ENCODE data around the gene PSMD7. TPM values are rescaled to one million over a fixed set of nuclear protein-coding genes. Genes with fewer than 3 reads are reported as not detected.

The PSMD7 gene
- total RNA-seq, 1 experiment from 2014 or later: 109 TPM

GRCh38 chr16:74277974-74278373 lies 18.6 kb upstream of the PSMD7 start:
- ChIA-PET RAD21 (ENCODE audit: low non-redundant PET in 1 of 2, low total read pairs in 2 of 2, uncharacterized antibody in 2 of 2, unreplicated experiment in 2 of 2) (no interaction called here), CTCF (no interaction called here), POLR2A (no interaction called here)
- Histone ChIP-seq H3K4me3 (replicated peaks in 1 of 2; ENCODE audit: low read depth in 1 of 2, low read length in 2 of 2) (no peak overlapping the region), H4K20me1 (ENCODE audit: insufficient read depth) (no peaks in the 10 kb centered on the region), H3K36me3 (ENCODE audit: control insufficient read depth in 1 of 2, insufficient read depth in 2 of 2, low read length in 2 of 2) (no peaks in the 10 kb centered on the region), H3K27ac (ENCODE audit: low read depth, low read length) (no peak overlapping the region), H3K79me2 (ENCODE audit: insufficient read depth, low read length) (no peaks in the 10 kb centered on the region), H3K9ac (ENCODE audit: low read length) (no peak overlapping the region), H2AFZ (ENCODE audit: low read depth, low read length, poor library complexity, severe bottlenecking) (no peak overlapping the region), H3K4me2 (ENCODE audit: low read length) (no peak overlapping the region), H3K9me3 (ENCODE audit: control insufficient read depth in 1 of 2, insufficient read depth in 1 of 2, low read depth in 1 of 2, low read length in 2 of 2) (no peaks in the 10 kb centered on the region), H3K27me3 (ENCODE audit: insufficient read depth, low read length) (peaks cover 26% of the 10 kb centered on the region), H3K9me2 (ENCODE audit: insufficient read depth) (no peaks in the 10 kb centered on the region), H3K4me1 (ENCODE audit: control insufficient read depth in 1 of 2, insufficient read depth in 2 of 2, low read length in 2 of 2) (peaks cover 0 to 2% of the 10 kb centered on the region in 2 experiments; a peak in 1 of 4 replicates)
- TF ChIP-seq, protein P1, sequence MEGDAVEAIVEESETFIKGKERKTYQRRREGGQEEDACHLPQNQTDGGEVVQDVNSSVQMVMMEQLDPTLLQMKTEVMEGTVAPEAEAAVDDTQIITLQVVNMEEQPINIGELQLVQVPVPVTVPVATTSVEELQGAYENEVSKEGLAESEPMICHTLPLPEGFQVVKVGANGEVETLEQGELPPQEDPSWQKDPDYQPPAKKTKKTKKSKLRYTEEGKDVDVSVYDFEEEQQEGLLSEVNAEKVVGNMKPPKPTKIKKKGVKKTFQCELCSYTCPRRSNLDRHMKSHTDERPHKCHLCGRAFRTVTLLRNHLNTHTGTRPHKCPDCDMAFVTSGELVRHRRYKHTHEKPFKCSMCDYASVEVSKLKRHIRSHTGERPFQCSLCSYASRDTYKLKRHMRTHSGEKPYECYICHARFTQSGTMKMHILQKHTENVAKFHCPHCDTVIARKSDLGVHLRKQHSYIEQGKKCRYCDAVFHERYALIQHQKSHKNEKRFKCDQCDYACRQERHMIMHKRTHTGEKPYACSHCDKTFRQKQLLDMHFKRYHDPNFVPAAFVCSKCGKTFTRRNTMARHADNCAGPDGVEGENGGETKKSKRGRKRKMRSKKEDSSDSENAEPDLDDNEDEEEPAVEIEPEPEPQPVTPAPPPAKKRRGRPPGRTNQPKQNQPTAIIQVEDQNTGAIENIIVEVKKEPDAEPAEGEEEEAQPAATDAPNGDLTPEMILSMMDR (IDR thresholded peaks at IDR 0.05 in 2 of 3, conservative IDR thresholded peaks at IDR 0.05 in 1 of 3; ENCODE audit: borderline replicate concordance in 1 of 3, insufficient read depth in 1 of 3, low read depth in 2 of 3, low read length in 2 of 3): no peak
- TF ChIP-seq JUND (IDR thresholded peaks at IDR 0.05) (no peak), CBX3 (IDR thresholded peaks at IDR 0.05; ENCODE audit: low read depth) (no peak), POLR2A (IDR thresholded peaks at IDR 0.05; ENCODE audit: borderline replicate concordance, extremely low read depth, insufficient read depth, insufficient read length) (no peak), TCF7L2 (IDR thresholded peaks at IDR 0.05; ENCODE audit: borderline replicate concordance, extremely low read depth, insufficient read depth, insufficient read length) (no peak), FOSL1 (IDR thresholded peaks at IDR 0.05; ENCODE audit: low read depth) (no peak), EZH2 (IDR thresholded peaks at IDR 0.05) (no peak), CEBPB (IDR thresholded peaks at IDR 0.05; ENCODE audit: low read depth) (no peak), EGR1 (IDR thresholded peaks at IDR 0.05; ENCODE audit: low read depth) (no peak), POLR2AphosphoS5 (IDR thresholded peaks at IDR 0.05; ENCODE audit: low read depth, low read length) (no peak), EZH2phosphoT487 (IDR thresholded peaks at IDR 0.05; ENCODE audit: borderline replicate concordance) (no peak), SRF (IDR thresholded peaks at IDR 0.05; ENCODE audit: low read depth) (no peak)
- TF ChIP-seq, protein P2, sequence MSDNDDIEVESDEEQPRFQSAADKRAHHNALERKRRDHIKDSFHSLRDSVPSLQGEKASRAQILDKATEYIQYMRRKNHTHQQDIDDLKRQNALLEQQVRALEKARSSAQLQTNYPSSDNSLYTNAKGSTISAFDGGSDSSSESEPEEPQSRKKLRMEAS (IDR thresholded peaks at IDR 0.05): no peak
- TF ChIP-seq, protein P3, sequence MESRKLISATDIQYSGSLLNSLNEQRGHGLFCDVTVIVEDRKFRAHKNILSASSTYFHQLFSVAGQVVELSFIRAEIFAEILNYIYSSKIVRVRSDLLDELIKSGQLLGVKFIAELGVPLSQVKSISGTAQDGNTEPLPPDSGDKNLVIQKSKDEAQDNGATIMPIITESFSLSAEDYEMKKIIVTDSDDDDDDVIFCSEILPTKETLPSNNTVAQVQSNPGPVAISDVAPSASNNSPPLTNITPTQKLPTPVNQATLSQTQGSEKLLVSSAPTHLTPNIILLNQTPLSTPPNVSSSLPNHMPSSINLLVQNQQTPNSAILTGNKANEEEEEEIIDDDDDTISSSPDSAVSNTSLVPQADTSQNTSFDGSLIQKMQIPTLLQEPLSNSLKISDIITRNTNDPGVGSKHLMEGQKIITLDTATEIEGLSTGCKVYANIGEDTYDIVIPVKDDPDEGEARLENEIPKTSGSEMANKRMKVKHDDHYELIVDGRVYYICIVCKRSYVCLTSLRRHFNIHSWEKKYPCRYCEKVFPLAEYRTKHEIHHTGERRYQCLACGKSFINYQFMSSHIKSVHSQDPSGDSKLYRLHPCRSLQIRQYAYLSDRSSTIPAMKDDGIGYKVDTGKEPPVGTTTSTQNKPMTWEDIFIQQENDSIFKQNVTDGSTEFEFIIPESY (IDR thresholded peaks at IDR 0.05; ENCODE audit: extremely low read depth, insufficient replicate concordance, low read length): no peak
- BruUV-seq (replicated peaks): no TSS peak
- ATAC-seq (no peak), DNase-seq (ENCODE audit: low read depth, low spot score) (no peak)
- intact Hi-C loops (cut with micrococcal nuclease): loop anchor here (5.0 to 10.0 kb wide), 2 partner anchors 321 to 1773 kb away; no protein-coding TSS in a partner anchor

Measured in HCT116 (cell line).